H1 (cell line): Measurements from ENCODE around the gene PRKAB1. TPM values are rescaled to one million over a fixed set of nuclear protein-coding genes. Genes with fewer than 3 reads are reported as not detected.

Experiments used
- CEBPB ChIP-seq: IDR thresholded peaks from 2 replicates; pipeline ENCODE4 v1.6.1; 2012; ENCODE audit warnings: low read depth, low read length
- RAD21 ChIP-seq, 2 experiments: IDR thresholded peaks in 1 of 2; conservative IDR thresholded peaks in 1 of 2; 2 replicates each; pipeline ENCODE4 v1.6.1; 2011; ENCODE audit warnings: low read depth in 2 of 2, low read length in 2 of 2, improper control_type of control experiment in 1 of 2, inconsistent platforms in 1 of 2, mild to moderate bottlenecking in 1 of 2, moderate library complexity in 1 of 2
- polyA plus RNA-seq, 7 experiments: library from polyadenylated mRNA; depleted of rRNA in 3 of 7; stranded (reverse) in 5 of 7; unstranded in 2 of 7; fragments of >200 nt in 5 of 7; fragments of 200-250 nt in 2 of 7; gene quantifications; 1 replicate in 5 of 7; 2 replicates in 1 of 7; 4 replicates in 1 of 7; pipeline versions ENCODE4 v1.2.1 to v1.2.3, GENCODE V29; 2011 to 2013; ENCODE audit warnings: missing spikeins in 2 of 7, mixed read lengths in 2 of 7
- total RNA-seq: library from RNA; stranded (reverse); fragmentation: NEBNext Ultra II Directional; extraction: Animal tissue kit (Norgen Biotek cat#: 25700); gene quantifications from 2 replicates; pipeline ENCODE4 v1.2.1, GENCODE V29; 2021
- TF ChIP-seq, protein P1 (sequence below), 3 experiments: IDR thresholded peaks; 1 replicate in 2 of 3; 2 replicates in 1 of 3; pipeline versions ENCODE4 v1.5.1 to v1.6.1; 2011; ENCODE audit warnings: low read length in 3 of 3, mild to moderate bottlenecking in 3 of 3, inconsistent platforms in 2 of 3, low read depth in 1 of 3, moderate library complexity in 1 of 3; ENCODE audit not compliant: insufficient read depth in 1 of 3; ENCODE audit errors: control extremely low read depth in 1 of 3

The PRKAB1 gene
- total and polyA plus RNA-seq, 2 of the 8 experiments (the other 6 are each of a cell fraction or from before 2014, with no cell fraction given): 24.0 to 32.1 TPM

DNA sequence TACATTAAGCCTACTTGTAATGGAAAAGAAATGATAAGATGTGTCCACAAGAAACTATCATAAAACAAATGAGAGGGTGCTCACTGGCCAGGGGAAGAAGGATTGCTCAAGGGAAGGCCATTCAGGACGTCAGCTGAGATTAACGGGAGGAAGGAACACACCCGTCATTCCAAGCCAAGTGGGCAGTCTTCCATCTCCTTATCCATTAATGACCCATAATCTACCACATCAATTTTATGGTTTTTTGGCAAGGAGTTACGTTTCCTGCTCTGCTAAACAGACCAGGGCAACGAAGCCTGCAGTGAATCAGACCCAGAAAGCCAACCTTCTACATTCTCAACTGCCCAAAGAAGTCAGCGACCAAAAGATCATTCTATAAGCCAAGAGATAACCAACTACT, 25.1 kb downstream of the PRKAB1 start (continued):
- TF ChIP-seq, protein P1, sequence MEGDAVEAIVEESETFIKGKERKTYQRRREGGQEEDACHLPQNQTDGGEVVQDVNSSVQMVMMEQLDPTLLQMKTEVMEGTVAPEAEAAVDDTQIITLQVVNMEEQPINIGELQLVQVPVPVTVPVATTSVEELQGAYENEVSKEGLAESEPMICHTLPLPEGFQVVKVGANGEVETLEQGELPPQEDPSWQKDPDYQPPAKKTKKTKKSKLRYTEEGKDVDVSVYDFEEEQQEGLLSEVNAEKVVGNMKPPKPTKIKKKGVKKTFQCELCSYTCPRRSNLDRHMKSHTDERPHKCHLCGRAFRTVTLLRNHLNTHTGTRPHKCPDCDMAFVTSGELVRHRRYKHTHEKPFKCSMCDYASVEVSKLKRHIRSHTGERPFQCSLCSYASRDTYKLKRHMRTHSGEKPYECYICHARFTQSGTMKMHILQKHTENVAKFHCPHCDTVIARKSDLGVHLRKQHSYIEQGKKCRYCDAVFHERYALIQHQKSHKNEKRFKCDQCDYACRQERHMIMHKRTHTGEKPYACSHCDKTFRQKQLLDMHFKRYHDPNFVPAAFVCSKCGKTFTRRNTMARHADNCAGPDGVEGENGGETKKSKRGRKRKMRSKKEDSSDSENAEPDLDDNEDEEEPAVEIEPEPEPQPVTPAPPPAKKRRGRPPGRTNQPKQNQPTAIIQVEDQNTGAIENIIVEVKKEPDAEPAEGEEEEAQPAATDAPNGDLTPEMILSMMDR (IDR thresholded peaks at IDR 0.05; ENCODE audit: control extremely low read depth in 1 of 3, insufficient read depth in 1 of 3, low read depth in 1 of 3, low read length in 3 of 3): no peak
- TF ChIP-seq RAD21 (IDR thresholded peaks at IDR 0.05 in 1 of 2, conservative IDR thresholded peaks at IDR 0.05 in 1 of 2; ENCODE audit: low read depth in 2 of 2, low read length in 2 of 2): no peak
- TF ChIP-seq CEBPB: no peak
- TF ChIP-seq, all 59 proteins: peak for 0
